ENCODE results near the gene TRAF3. TPM values are rescaled to one million over a fixed set of nuclear protein-coding genes. Genes with fewer than 3 reads are reported as not detected.
"Not testable (repeated sequence)": the region's sequence is repeated elsewhere in the genome, so short reads cannot be mapped to it uniquely, and the experiment has no call there.

TRAF3 gene
- total RNA-seq, 1 donor: 19.5 TPM

GRCh38 chr14:102925646-102926045 lies 148.4 kb downstream of the TRAF3 start:
- no peak overlapping the region for H3K4me2 ChIP-seq (ENCODE audit: insufficient read depth, low read length)
- H3K27me3 ChIP-seq (ENCODE audit: insufficient read depth, low read length): peaks cover 82% of the 10 kb centered on the region
- TF ChIP-seq CTCF (IDR thresholded peaks at IDR 0.05; ENCODE audit: extremely low read depth, low read depth, low read length): no peak
- no peaks in the 10 kb centered on the region for H3K79me2 ChIP-seq (ENCODE audit: insufficient read depth, low read length)
- H3K4me1 ChIP-seq (ENCODE audit: insufficient read depth, low read length): peaks cover 6% of the 10 kb centered on the region
- H3K9me3 ChIP-seq (ENCODE audit: low read depth, low read length): peaks cover 2% of the 10 kb centered on the region
- peaks cover 6% of the 10 kb centered on the region for H4K20me1 ChIP-seq (ENCODE audit: insufficient read depth, low read length)
- no peak overlapping the region for H3K27ac ChIP-seq (ENCODE audit: low read depth, low read length)
- no peak overlapping the region for H3K4me3 ChIP-seq (ENCODE audit: insufficient read depth, low read length)
- DNase-seq (ENCODE audit: insufficient read length, low spot score, missing footprints): peak; percentile 81
- H2AFZ ChIP-seq (ENCODE audit: low read length): no peak overlapping the region
- no peaks in the 10 kb centered on the region for H3K36me3 ChIP-seq (ENCODE audit: insufficient read depth, low read length)

- H3K4me3 ChIP-seq (ENCODE audit: insufficient read depth, low read length): no peak overlapping the region
- H3K36me3 ChIP-seq (ENCODE audit: insufficient read depth, low read length): no peaks in the 10 kb centered on the region
- H3K27me3 ChIP-seq (ENCODE audit: insufficient read depth, low read length): peaks cover 87% of the 10 kb centered on the region
- H3K4me1 ChIP-seq (ENCODE audit: insufficient read depth, low read length): peaks cover 6% of the 10 kb centered on the region
- H3K27ac ChIP-seq (ENCODE audit: low read depth, low read length): no peak overlapping the region
- H3K79me2 ChIP-seq (ENCODE audit: insufficient read depth, low read length): no peaks in the 10 kb centered on the region
- H3K4me2 ChIP-seq (ENCODE audit: insufficient read depth, low read length): no peak overlapping the region
- no peaks in the 10 kb centered on the region for H3K9me3 ChIP-seq (ENCODE audit: low read depth, low read length)
- no peak for DNase-seq (ENCODE audit: insufficient read length, low spot score, missing footprints)
- H4K20me1 ChIP-seq (ENCODE audit: insufficient read depth, low read length): peaks cover 8% of the 10 kb centered on the region
- H2AFZ ChIP-seq (ENCODE audit: low read length): no peak overlapping the region
- TF ChIP-seq CTCF (IDR thresholded peaks at IDR 0.05; ENCODE audit: extremely low read depth, low read depth, low read length): no peak
Observed at GRCh38 chr14:102926104-102926503, 148.9 kb downstream of the TRAF3 start.

- not testable (repeated sequence) for H2AFZ ChIP-seq (ENCODE audit: low read length); H3K4me1 ChIP-seq (ENCODE audit: insufficient read depth, low read length); H3K9me3 ChIP-seq (ENCODE audit: low read depth, low read length); DNase-seq (ENCODE audit: insufficient read length, low spot score, missing footprints); H3K79me2 ChIP-seq (ENCODE audit: insufficient read depth, low read length); H3K27ac ChIP-seq (ENCODE audit: low read depth, low read length); H3K36me3 ChIP-seq (ENCODE audit: insufficient read depth, low read length); H3K4me3 ChIP-seq (ENCODE audit: insufficient read depth, low read length); H3K4me2 ChIP-seq (ENCODE audit: insufficient read depth, low read length)
- Histone ChIP-seq H4K20me1 (ENCODE audit: insufficient read depth, low read length) (peaks cover 16% of the 10 kb centered on the region), H3K27me3 (ENCODE audit: insufficient read depth, low read length) (peaks cover 88% of the 10 kb centered on the region)
Observed at GRCh38 chr14:102926840-102927239, 149.6 kb downstream of the TRAF3 start.

- peaks cover 82% of the 10 kb centered on the region for H3K27me3 ChIP-seq (ENCODE audit: insufficient read depth, low read length)
- no peaks in the 10 kb centered on the region for H3K36me3 ChIP-seq (ENCODE audit: insufficient read depth, low read length)
- peak; percentile 66 for DNase-seq (ENCODE audit: insufficient read length, low spot score, missing footprints)
- H2AFZ ChIP-seq (ENCODE audit: low read length): no peak overlapping the region
- H3K79me2 ChIP-seq (ENCODE audit: insufficient read depth, low read length): no peaks in the 10 kb centered on the region
- no peak for TF ChIP-seq CTCF (IDR thresholded peaks at IDR 0.05; ENCODE audit: extremely low read depth, low read depth, low read length)
- no peaks in the 10 kb centered on the region for H3K9me3 ChIP-seq (ENCODE audit: low read depth, low read length)
- no peak overlapping the region for H3K4me3 ChIP-seq (ENCODE audit: insufficient read depth, low read length)
- no peak overlapping the region for H3K4me2 ChIP-seq (ENCODE audit: insufficient read depth, low read length)
- H4K20me1 ChIP-seq (ENCODE audit: insufficient read depth, low read length): peaks cover 20% of the 10 kb centered on the region
- no peak overlapping the region for H3K27ac ChIP-seq (ENCODE audit: low read depth, low read length)
- peaks cover 6% of the 10 kb centered on the region for H3K4me1 ChIP-seq (ENCODE audit: insufficient read depth, low read length)
Observed at GRCh38 chr14:102927346-102927877, 150.2 kb downstream of the TRAF3 start.
